ENCODE measurements around the gene ORAI1. TPM values are rescaled to one million over a fixed set of nuclear protein-coding genes. Genes with fewer than 3 reads are reported as not detected.

ORAI1 gene
- total and polyA plus RNA-seq, 2 donors (not counting 3 experiments of a cell fraction or from before 2014, with no cell fraction given) = 30.5 to 65.4 TPM

GRCh38 chr12:121595520-121595919 lies 30.8 kb upstream of the ORAI1 start:
- H2AFZ ChIP-seq (ENCODE audit: low read depth, low read length) = no peak overlapping the region
- H3K4me1 ChIP-seq (ENCODE audit: control insufficient read depth, extremely low read depth, insufficient read depth, low read length) = peaks cover 2% of the 10 kb centered on the region
- no peaks in the 10 kb centered on the region for H3K9me1 ChIP-seq (replicated peaks; ENCODE audit: control insufficient read depth, extremely low read depth, insufficient read depth, low read length)
- no peak overlapping the region for H3K27ac ChIP-seq (ENCODE audit: insufficient read depth, low read depth, low read length)
- H3K79me2 ChIP-seq (ENCODE audit: control insufficient read depth, insufficient read depth, low read length) = no peaks in the 10 kb centered on the region
- POLR2A ChIA-PET = no interaction called here
- H3K27me3 ChIP-seq (ENCODE audit: control insufficient read depth in 2 of 2, insufficient read depth in 2 of 2, low read length in 2 of 2) = no peaks in the 10 kb centered on the region
- H3K36me3 ChIP-seq (ENCODE audit: control insufficient read depth in 2 of 2, extremely low read depth in 1 of 2, insufficient read depth in 2 of 2, low read length in 2 of 2) = no peaks in the 10 kb centered on the region
- no peaks in the 10 kb centered on the region for H3K9me3 ChIP-seq (replicated peaks; ENCODE audit: control insufficient read depth, insufficient read depth, low read length)
- dilution Hi-C loops (cut with MboI; ENCODE audit: extremely low pct_ligation_motif_present, low sequenced_read_pairs) (no loop called here), intact Hi-C loops (cut with micrococcal nuclease) (no loop called here)
- DNase-seq (ENCODE audit: low read depth, low spot score) (no peak), FAIRE-seq (no peak)
- no TSS peak for BruUV-seq (replicated peaks)
- CTCF ChIA-PET = no interaction called here
- H3K9ac ChIP-seq (replicated peaks; ENCODE audit: extremely low read depth, insufficient read depth, low read length) = no peak overlapping the region
- H4K20me1 ChIP-seq (replicated peaks; ENCODE audit: control insufficient read depth, extremely low read depth, insufficient read depth, low read length) = no peaks in the 10 kb centered on the region
- TF ChIP-seq POLR2A (IDR thresholded peaks at IDR 0.05; ENCODE audit: low read depth, low read length) (no peak), FOS (IDR thresholded peaks at IDR 0.05; ENCODE audit: borderline replicate concordance, insufficient read depth, low read length) (no peak), MAX (IDR thresholded peaks at IDR 0.05; ENCODE audit: insufficient read depth, insufficient read length) (no peak), POLR2AphosphoS5 (IDR thresholded peaks at IDR 0.05; ENCODE audit: insufficient read depth, low read depth, low read length) (no peak)
- no peak overlapping the region for H3K4me3 ChIP-seq (replicated peaks in 1 of 3; ENCODE audit: insufficient read depth in 1 of 3, low read depth in 1 of 3, low read length in 3 of 3)
- H3K4me2 ChIP-seq (ENCODE audit: insufficient read depth, low read length) = no peak overlapping the region

- intact Hi-C loops (cut with micrococcal nuclease) = no loop called here
- Histone ChIP-seq H3K4me3 (replicated peaks in 1 of 3; ENCODE audit: insufficient read depth in 1 of 3, low read depth in 1 of 3, low read length in 3 of 3) (no peak overlapping the region), H3K9ac (replicated peaks; ENCODE audit: extremely low read depth, insufficient read depth, low read length) (no peak overlapping the region), H2AFZ (ENCODE audit: low read depth, low read length) (no peak overlapping the region), H3K36me3 (ENCODE audit: control insufficient read depth in 2 of 2, extremely low read depth in 1 of 2, insufficient read depth in 2 of 2, low read length in 2 of 2) (no peaks in the 10 kb centered on the region), H3K27ac (ENCODE audit: insufficient read depth, low read depth, low read length) (no peak overlapping the region), H4K20me1 (replicated peaks; ENCODE audit: control insufficient read depth, extremely low read depth, insufficient read depth, low read length) (no peaks in the 10 kb centered on the region), H3K79me2 (ENCODE audit: control insufficient read depth, insufficient read depth, low read length) (no peaks in the 10 kb centered on the region), H3K9me3 (replicated peaks; ENCODE audit: control insufficient read depth, insufficient read depth, low read length) (no peaks in the 10 kb centered on the region), H3K4me2 (ENCODE audit: insufficient read depth, low read length) (no peak overlapping the region), H3K4me1 (ENCODE audit: control insufficient read depth, extremely low read depth, insufficient read depth, low read length) (no peaks in the 10 kb centered on the region), H3K9me1 (replicated peaks; ENCODE audit: control insufficient read depth, extremely low read depth, insufficient read depth, low read length) (no peaks in the 10 kb centered on the region), H3K27me3 (ENCODE audit: control insufficient read depth in 2 of 2, insufficient read depth in 2 of 2, low read length in 2 of 2) (no peaks in the 10 kb centered on the region)
- no peak for TF ChIP-seq EZH2 (IDR thresholded peaks at IDR 0.05; ENCODE audit: borderline replicate concordance, low read depth, low read length, severe bottlenecking)
- no peak for DNase-seq (ENCODE audit: low read depth, low spot score)
- ChIA-PET POLR2A (no interaction called here), CTCF (no interaction called here)
- no TSS peak for BruUV-seq (replicated peaks)
- dilution Hi-C loops (cut with MboI; ENCODE audit: extremely low pct_ligation_motif_present, low sequenced_read_pairs) = no loop called here
- no peak for FAIRE-seq
Measured at GRCh38 chr12:121596526-121596925, 29.8 kb upstream of the ORAI1 start.
